Activated CD8-positive, alpha-beta memory T cell treated with anti-CD3 and anti-CD28 coated beads for 36 hours (primary cell): ENCODE results near the gene FOLH1. TPM values are rescaled to one million over a fixed set of nuclear protein-coding genes. Genes with fewer than 3 reads are reported as not detected.
"Not testable (repeated sequence)": the region's sequence is repeated elsewhere in the genome, so short reads cannot be mapped to it uniquely, and the experiment has no call there.

Source experiments
- CTCF ChIA-PET: fragments of 350-600 bp; sonication (Branson Sonifier 250); formaldehyde crosslinking; loops from one replicate; lab custom pipeline; 2021; ENCODE audit warnings: antibody characterized with exemption; lab: Charles Lee
- POLR2A ChIA-PET: fragments of 350-600 bp; sonication (Branson Sonifier 250); formaldehyde crosslinking; loops from one replicate; lab custom pipeline; 2021; ENCODE audit warnings: antibody characterized with exemption; lab: Charles Lee
- total RNA-seq, 2 experiments: library from RNA; stranded (reverse); gene quantifications; one replicate each; pipeline ENCODE4 v1.2.3, GENCODE V29; 2021

The FOLH1 gene
- total RNA-seq = not detected

DNA sequence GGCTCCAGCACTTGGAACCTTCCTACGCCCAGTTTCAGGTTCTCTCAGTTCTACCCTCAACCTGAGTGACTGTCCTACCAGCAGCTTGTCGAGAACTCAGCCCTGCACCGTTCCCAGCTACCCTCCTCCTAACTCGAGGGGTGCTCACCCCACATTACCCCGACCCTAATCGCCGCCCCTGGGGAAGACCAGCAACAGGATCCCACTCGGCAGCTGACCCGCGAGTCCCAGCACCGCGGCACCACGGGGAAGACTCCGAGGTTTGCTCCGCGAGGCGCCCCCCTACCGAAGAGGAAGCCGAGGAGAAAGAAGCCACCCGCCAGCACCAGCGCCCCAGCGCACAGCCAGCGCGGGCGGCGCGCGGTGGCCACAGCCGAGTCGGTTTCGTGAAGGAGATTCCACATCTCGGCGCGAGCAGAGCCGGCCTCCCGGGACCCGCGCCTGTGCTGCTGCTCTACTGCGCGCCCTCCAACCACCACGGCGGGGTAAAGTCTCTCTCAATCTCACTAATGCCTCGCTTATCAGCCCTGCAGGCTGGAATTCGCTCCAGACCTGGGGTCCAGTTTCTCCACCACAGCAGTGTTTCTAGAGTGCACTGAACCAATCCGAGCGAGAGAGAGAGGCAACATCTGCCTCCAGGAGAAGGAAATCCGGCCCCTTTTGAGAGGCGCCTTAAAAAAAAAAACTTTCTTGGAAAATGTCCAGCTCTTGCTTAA, at the start of gene FOLH1:
FOLH1 (minus strand) TSS at position 597 of the 716 bp plus-strand sequence; CDS start at position 404, 193 bp downstream.
- ChIA-PET CTCF (no interaction called here), POLR2A (no interaction called here)

DNA sequence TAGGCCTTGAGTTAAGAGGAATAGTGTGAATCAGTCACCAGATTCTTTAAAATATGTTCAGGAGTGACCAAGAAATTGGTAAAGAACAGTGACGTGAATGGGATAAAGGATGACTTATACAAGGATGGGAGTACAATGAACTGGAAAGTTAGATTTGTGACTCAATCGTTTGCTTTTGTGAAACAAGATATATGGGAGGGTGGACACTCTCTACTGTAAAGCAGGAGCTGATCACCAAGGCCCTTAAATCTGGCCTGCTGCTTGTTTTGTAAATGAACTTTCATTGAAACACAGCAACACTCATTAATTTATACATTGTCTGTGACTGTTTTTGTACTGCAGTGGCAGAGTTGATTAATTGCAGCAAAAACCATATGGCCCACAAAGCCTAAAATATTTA, 46.7 kb upstream of the FOLH1 start:
- POLR2A ChIA-PET, CTCF ChIA-PET: not testable (repeated sequence)

DNA sequence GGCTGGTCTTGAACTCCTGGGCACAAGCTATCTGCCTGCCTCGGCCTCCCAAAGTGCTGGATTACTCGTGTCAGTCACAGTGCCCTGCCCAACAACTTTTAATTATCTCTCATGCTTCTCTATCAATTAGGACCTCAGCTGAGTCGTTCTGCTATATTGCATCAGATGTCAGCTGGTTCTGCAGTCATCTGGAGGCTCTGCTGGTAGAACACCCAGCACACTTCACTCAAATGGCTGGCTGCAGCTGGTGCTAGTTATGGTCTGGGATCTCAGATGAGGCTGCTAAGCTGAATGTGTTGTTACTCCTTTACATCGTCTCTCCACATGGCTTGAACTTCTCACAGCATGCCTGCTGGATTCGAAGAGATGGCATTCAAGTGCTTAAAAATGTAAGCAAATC, 42.8 kb upstream of the FOLH1 start:
- POLR2A ChIA-PET, CTCF ChIA-PET: not testable (repeated sequence)

DNA sequence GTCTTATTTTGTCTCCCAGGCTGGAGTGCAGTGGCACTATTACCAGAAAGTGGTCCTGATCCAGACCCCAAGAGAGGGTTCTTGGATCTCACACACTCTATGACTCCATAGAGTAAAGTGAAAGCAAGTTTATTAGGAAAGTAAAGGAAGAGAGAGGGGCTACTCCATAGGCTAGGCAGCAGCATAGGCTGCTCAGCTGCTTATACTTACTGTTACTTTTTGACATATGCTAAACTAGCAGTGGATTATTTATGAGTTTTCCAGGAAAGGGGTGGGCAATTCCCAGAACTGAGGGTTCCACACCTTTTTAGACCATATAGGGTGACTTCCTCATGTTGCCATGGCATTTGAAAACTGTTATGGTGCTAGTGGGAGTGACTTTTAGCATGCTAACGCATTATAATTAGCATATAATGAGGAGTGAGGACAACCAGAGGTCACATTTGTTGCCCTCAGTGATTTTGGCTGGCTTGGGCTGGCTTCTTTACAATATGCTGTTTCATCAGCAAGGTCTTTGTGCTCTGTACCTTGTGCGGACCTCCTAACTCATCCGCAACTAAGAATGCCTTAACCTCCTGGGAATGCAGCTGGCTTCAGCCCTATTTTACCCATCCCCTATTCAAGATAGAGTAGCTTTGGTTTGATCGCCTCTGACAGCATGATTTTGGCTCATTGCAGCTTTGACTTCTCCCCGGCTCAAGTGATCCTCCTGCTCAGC, 42.2 kb upstream of the FOLH1 start:
- POLR2A ChIA-PET, CTCF ChIA-PET: not testable (repeated sequence)

DNA sequence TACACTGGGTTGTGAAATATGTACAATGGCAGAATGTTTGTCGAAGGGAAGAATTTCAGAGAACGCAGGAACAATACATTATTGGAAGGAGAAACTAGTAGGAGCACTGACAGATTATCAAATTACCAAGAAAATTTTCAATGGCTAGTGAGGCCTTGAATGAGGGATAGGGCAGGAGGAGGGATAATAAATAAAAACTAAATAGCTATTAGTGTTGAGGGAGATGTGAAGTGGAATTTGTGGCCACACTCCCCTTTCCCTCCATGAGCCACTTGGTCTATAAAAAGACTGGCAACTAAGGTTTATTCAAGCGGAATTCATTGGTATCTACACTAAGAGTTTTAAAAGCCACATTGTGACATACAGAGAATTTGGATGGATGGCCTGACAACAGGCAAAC, 41.0 kb upstream of the FOLH1 start:
- POLR2A ChIA-PET, CTCF ChIA-PET: not testable (repeated sequence)

DNA sequence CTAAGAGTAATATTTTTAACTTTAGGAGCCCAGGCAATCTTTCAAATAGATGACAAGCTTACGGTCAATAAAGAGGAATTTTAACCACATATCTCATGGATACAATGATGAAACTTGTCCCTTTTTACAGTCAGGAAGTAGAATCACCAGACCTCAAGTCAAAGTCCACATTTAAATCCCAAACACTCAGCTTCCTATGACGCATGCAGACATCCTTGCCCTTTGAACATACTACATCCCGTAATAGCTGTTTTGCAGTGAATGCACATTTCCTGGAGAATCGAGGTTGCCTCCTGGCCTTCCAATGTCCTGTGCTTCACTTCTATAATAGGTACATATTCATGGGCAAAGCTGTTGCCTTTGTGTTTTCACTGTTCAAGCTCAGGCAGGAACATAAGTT, 25.3 kb upstream of the FOLH1 start:
- POLR2A ChIA-PET, CTCF ChIA-PET: not testable (repeated sequence)

DNA sequence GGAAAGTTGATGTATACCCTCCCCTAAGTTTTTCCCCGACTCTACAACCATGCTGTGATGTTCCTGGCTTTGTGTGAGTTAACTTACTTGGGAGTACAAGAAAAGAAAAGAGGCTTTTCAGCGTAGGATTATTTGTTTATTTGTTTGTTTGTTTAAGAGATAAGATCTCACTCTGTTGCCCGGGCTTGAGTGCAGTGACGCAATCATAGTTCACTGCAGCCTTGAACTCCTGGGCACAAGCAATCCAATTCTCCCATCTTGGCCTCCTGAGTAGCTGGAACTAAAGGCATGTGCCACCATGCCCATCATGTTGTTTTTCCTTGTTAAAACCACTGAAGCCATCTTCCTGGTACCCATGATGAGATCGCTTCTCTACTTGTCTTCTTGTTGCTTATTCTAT, 24.6 kb upstream of the FOLH1 start:
- POLR2A ChIA-PET = not testable (repeated sequence)

DNA sequence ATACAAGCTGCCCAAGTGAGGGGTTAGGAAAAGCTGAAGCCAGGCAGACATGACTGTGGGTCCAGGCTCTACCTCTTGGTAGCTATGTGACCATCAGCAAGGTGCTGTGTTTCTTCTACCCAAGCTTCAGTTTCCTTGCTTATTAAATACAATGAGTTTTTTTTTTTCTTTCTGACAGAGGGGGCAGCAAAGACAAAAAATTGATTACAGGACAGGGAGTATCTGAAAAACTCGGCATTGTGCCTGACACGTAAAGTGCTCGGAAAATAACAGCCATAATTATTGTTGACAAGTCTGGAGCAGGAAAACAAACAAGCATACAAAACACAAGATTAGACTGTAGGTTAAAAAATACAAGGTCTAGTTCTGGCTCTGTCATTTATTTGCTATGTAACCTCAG, 23.3 kb upstream of the FOLH1 start:
- POLR2A ChIA-PET, CTCF ChIA-PET: not testable (repeated sequence)

More for the DNA sequence above, 24.6 kb upstream of the FOLH1 start:
- CTCF ChIA-PET = not testable (repeated sequence)

DNA sequence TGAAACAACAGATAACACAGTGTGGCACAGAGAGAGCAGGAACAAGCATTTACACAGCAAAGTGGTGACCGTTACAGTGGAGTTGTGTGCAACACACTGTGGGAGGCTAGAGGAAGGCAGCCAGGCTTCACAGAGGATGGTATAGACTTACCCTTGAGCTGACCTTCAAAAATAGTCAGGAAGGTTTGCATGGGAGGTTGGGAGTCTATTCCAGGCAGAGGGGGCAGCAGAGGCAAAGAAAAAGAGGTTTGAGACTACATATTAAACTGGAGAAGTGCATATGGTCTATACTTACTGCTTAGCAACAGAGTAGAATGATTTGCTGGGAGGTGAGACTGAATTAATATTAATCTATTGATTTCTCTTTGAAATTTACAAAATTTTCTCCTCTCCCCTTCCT, 22.1 kb upstream of the FOLH1 start:
- POLR2A ChIA-PET, CTCF ChIA-PET: not testable (repeated sequence)

DNA sequence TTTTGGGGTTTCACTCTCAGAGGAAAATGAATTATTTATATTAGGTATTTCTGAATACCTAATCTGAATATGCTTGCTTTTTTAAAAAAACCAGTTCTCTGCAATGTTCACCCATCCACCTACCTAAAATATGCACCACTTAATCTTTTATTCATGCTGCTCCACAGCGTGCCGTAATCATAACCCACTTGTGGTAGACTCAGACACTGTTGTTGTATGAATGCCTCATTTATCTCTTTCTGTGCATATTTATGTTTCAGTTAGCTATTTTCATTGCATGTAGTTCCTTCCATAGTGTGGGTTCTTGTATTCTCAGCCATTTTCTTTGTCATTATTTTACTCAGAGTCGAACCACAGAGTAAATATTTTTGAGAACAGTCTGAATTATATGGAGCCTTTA, 21.6 kb upstream of the FOLH1 start:
- POLR2A ChIA-PET, CTCF ChIA-PET: not testable (repeated sequence)

DNA sequence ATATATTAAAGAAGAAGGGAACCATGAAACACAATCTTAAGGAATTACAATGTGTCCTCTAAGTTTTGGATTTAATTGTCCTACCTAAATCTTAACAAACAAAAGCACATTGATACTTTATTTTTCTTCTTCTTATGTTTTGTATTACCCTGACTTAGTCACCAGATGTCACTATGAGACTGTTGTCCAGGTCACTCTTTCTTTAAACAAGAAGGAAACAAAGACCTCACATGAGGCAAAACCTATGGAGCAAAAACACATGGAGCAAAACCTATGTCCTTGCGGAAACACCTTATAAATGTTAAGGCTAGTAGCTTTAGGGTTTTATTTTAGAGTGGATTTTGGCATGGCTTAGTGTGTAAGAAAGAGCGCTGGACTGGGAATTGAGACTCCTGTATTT, 20.7 kb upstream of the FOLH1 start:
- POLR2A ChIA-PET = not testable (repeated sequence)
- CTCF ChIA-PET = interaction anchor here (0.6 kb wide), 1 partner anchor 465 kb away, joined by 5 read pairs; no protein-coding TSS in a partner anchor

DNA sequence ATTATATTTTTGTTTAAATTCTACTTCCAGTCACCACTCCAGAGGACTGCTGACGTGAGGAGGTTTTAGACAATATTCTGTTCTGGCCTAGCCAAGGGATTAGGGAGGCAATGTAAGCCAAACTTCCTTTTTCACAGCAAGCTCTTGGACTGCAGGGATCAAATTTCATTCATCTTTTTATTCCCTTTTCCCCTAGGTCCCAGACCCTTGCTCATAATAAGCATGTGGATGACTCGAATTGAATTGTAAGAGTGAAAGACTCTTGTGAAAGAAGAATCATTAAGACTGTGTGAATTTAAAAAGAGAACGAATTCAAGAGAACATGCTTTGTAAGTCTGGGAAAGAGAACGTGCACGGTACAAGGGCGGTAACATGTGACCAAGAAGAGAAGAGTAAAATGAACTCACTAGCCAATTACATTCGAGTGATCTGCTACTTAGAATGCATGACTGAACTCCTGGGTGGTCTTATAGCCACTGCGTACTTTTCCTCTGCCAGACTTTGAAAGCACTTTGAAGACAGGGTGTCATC, 16.9 kb upstream of the FOLH1 start:
- CTCF ChIA-PET, POLR2A ChIA-PET: not testable (repeated sequence)

DNA sequence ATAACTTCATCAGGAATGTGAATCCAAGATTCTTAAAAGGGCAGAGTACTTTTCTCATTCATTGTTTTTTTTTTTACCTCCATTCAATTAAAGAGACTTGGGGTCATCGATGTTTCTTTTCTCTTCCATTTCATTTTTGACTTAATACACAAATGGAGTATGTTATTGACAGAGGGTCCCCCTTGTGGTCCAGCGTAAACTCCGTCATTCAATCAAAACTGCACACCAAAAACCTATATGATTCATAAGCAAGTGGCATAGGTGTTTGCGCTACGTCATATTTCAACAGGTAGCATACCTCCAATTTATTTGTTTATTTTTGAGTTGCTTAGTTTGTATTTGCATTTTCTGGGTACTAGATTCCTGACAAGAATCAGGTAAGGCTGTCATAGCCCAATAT, 12.7 kb upstream of the FOLH1 start:
- ChIA-PET POLR2A (no interaction called here), CTCF (no interaction called here)

DNA sequence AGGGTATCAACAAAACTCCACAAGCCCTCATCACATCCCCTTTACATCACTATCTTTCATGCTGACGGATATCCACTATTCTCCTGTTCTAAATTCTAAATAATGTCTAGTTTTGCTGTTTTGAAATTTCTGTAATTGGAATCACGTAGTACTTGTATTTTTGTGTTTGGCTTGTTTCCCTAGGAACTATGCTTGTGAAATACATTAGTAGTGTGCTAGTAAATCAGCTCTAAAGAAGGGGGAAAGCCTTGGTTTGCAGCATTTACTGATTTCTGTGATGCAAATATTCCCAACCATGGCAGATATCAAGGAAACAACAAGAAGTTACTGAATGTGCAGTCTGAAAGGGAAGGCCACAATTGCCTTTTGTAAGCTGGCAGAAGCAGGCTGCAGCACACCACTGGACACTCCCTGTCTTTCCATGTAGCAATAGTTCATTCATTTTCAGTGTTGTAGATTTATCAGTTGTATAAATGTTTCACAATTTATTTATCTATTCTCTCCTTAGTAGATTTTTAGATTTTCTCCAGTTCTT, 4.7 kb upstream of the FOLH1 start:
- CTCF ChIA-PET = no interaction called here

DNA sequence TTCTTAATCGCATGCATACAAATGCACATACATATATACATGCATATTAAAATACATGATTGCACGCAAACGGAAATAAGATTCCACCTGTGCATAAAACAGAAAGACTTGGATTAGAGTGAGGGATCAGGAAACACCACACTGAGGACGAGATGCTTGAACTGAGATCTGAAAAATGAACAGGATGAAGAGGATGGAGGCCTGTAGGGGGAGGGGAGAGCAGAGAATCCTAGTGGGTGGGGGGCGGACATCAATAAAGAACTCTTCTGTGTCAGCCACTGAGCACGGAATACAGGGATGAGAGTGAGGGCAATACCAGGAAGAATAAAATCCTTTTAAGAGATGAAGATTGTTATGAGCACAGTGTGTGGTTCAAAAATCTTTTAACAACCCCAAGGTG, 1.4 kb downstream of the FOLH1 start:
- CTCF ChIA-PET, POLR2A ChIA-PET: not testable (repeated sequence)

More for the DNA sequence above, 4.7 kb upstream of the FOLH1 start:
- POLR2A ChIA-PET = no interaction called here

DNA sequence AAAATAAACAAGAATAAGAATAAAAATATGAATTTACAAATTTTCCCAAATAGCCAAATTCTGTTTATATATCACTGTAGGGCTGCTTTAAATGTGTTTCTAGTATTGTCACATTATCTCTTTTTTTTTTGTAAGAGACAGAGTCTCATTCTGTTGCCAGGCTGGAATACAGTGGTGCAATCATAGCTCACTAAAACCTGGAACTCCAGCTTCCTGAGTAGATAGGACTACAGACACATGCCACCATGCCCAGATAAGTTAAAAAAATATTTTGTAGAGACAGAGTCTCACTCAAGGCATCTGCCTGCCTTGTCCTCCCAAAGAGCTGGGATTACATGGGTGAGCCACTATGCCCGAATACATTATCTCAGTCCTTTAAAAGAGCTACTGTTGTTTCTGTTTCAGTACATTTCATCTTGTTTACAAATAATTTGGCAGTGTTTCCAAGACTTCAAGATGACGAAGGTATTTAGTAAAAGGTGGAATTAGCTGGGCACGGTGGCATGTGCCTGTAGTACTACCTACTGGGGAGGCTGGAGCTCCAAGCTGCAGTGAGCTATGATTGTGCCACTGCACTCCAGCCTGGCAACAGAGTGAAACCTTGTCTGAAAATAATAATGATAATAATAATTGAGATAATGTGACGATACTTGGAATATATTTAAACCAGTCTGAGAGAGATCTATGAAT, 6.0 kb downstream of the FOLH1 start:
- ChIA-PET POLR2A (no interaction called here), CTCF (no interaction called here)

DNA sequence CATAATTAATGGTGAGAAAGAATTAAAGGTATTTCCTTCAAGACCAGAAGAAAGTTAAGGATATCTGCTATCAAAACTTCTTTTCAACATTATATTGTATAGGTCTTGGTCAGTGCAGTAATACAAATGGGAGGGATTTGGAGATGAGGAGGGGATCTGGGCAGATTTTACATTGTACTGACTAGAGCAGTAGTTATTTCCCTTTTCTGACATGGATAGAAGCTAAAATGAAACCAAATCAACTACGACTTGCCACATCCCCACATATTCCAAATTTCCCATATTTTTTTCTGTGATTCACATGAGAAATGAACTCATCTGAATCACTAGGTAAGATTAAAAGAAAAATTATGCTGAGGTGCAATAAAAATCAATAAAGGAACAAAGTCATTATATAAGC, 11.6 kb downstream of the FOLH1 start:
- CTCF ChIA-PET, POLR2A ChIA-PET: not testable (repeated sequence)

DNA sequence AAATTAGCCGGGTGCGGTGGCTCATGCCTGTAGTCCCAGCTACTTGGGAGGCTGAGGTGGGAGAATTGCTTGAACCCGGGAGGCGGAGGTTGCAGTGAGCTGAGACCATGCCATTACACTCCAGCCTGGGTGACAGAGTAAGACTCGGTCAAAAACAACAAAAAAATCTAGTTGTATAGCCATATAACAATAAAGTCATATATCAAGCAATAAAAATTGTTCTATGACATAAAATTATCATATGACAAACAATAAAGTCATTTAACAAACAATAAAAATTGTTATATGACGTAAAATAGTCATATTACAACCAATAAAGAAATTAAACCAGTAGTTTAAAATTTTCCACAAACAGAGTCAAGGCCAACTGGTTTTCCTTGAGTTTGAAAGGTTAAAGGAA, 12.4 kb downstream of the FOLH1 start:
- POLR2A ChIA-PET, CTCF ChIA-PET: not testable (repeated sequence)

DNA sequence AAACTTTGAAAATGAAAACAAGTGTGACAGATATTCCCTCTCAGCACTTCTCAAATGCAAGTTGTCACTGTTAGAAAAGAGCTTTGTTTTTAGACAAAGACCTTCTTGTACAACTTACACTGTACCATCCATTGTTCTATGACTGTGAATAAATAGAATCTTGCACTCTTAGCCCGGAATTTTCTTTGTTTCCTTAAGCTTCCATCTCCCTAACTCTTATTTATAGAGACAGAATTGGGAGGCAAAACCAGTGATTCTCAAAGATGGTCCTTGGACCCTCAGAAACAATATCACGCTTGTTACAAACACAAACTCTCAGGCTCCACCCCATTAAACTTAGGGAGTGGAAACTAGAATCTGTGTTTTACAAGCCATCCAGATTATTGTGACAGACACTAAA, 18.1 kb downstream of the FOLH1 start:
- CTCF ChIA-PET, POLR2A ChIA-PET: not testable (repeated sequence)

DNA sequence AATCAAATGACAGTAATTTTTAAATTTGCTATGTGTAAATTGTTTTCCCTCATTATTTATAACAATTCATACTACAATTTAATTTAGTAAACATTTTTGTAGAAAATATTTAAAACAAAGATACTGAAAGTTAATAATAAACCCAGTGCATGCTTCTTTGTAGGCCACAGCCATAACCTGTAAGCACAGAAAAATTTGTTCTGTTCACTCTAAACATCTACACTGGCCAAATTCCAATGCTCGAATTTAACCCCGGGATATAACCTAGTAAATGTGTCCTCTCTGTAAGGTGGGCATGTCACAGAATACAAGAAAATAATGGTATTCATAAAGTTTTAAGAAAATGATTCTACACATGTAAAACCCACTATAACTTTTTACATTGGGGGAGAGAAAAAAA, 22.2 kb downstream of the FOLH1 start:
- CTCF ChIA-PET = not testable (repeated sequence)

More for the DNA sequence above, 22.2 kb downstream of the FOLH1 start:
- POLR2A ChIA-PET = not testable (repeated sequence)
